HG03095 (cell line): Measurements from ENCODE around the gene MLNR.

Experiments used
- ATAC-seq: cut with Tn5 transposase; IDR thresholded peaks from one replicate; pipeline ENCODE4 v1.9.1; 2021; ENCODE audit warnings: moderate library complexity; ENCODE audit not compliant: unreplicated experiment

The MLNR gene

GRCh38 chr13:49220036-49220855 lies at the start of gene MLNR:
Gene MLNR (plus strand): TSS chr13:49220338. CDS start chr13:49220338, 0 bp downstream.
- no peak for ATAC-seq

- no peak for ATAC-seq
Observed at GRCh38 chr13:49171359-49171758, 48.8 kb upstream of the MLNR start.

- no peak for ATAC-seq
Observed at GRCh38 chr13:49183672-49184325, 36.3 kb upstream of the MLNR start.

- ATAC-seq: no peak
Observed at GRCh38 chr13:49184621-49185020, 35.5 kb upstream of the MLNR start.

- no peak for ATAC-seq
Observed at GRCh38 chr13:49185264-49185663, 34.9 kb upstream of the MLNR start.

GRCh38 chr13:49190901-49191300 lies 29.2 kb upstream of the MLNR start:
- ATAC-seq: no peak

GRCh38 chr13:49206641-49207040 lies 13.5 kb upstream of the MLNR start:
- no peak for ATAC-seq

- no peak for ATAC-seq
Observed at GRCh38 chr13:49208619-49209018, 11.5 kb upstream of the MLNR start.

- no peak for ATAC-seq
Observed at GRCh38 chr13:49210114-49210513, 10.0 kb upstream of the MLNR start.

- no peak for ATAC-seq
Observed at GRCh38 chr13:49210669-49211068, 9.5 kb upstream of the MLNR start.

GRCh38 chr13:49213539-49213938 lies 6.6 kb upstream of the MLNR start:
- ATAC-seq: no peak

GRCh38 chr13:49213997-49214916 lies 5.9 kb upstream of the MLNR start:
- ATAC-seq: no peak

GRCh38 chr13:49214917-49215376 lies 5.2 kb upstream of the MLNR start:
- ATAC-seq: no peak

GRCh38 chr13:49216334-49216733 lies 3.8 kb upstream of the MLNR start:
- ATAC-seq: no peak

GRCh38 chr13:49217962-49218492 lies 2.1 kb upstream of the MLNR start:
- no peak for ATAC-seq

- no peak for ATAC-seq
Observed at GRCh38 chr13:49218493-49219051, 1.6 kb upstream of the MLNR start.

- ATAC-seq: no peak
Observed at GRCh38 chr13:49219647-49220035, 497 bp upstream of the MLNR start.

GRCh38 chr13:49220856-49221589 lies 885 bp downstream of the MLNR start:
- no peak for ATAC-seq

- no peak for ATAC-seq
Observed at GRCh38 chr13:49221590-49221965, 1.4 kb downstream of the MLNR start.
